Activated CD4-positive, alpha-beta T cell treated with anti-CD3 and anti-CD28 coated beads for 4 hours (primary cell): ENCODE data around the gene FBXO42.
"Not testable (repeated sequence)": the region's sequence is repeated elsewhere in the genome, so short reads cannot be mapped to it uniquely, and the experiment has no call there.

Source experiments
- DNase-seq, 2 donors: peaks; one replicate each; pipeline ENCODE4 v3.0.0-alpha.2; 2020

Gene FBXO42

DNA sequence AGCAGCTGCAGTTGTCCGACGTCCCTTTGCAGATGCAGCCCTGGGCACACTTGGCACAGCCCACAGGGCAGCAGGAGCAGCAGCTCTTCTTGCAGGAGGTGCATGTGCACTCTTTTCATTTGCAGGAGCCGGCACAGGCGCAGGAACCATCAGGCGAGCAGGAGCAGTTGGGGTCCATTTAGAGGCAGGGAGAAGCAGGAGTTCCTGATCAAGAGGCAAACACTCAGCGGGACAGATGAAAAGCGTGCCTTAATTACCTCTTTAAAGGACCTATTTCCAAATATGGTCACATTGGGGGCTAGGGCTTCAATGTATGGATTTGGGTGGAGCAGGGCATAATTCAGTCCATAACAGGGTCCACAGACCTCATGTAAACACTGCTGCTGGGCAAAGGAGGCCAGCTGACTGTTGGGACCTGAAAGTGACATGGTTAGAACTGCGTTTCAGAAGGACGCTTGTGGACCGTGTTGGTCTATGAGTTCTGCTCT lies 111.0 kb downstream of the FBXO42 start:
- no peak for DNase-seq

DNA sequence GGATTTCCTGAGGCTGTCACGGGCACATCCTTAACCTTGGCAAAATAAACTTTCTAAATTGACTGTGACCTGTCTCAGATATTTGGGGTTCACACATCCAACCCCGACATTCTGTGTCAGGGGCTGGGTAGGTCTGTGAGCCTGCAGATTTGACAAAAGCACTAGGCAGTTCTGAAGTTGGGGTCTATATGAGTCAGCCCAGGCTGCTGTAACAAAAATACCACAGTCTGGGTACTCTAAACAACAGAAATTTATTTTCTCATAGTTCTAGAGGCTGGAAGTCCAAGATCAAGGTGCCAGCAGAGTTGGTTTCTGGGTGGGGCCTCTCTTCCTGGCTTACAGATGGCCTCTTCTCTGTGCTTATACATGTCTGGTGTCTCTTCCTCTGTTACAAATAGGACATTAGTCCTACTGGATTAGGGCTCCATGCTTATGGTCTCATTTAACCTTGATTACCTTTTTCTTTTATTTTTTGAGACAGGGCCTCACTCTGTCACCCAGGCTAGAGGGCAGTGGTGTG lies 112.2 kb downstream of the FBXO42 start:
- no peak for DNase-seq

DNA sequence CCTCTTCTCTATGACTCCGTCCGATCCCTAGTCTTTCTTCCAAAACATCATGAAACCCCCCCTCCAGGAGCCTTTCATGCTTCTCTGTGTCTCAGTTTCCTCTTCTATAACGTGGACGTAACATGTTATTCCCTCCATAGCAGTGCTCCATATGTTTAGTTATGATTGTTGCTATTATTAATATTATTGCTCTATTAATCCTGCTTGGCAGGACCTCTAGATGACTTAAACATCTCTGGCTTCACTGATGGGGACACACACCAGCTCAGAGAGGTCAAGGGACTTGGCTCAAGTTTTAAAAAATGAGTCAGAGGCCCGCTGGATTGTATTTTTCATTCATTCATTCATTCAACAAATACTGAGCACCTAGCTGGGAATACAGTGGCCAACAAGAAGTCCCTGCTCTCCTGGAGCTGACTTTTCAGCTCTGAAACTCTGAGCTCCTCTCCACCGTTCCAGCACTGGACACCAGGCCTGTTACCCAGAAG lies 114.9 kb downstream of the FBXO42 start:
- DNase-seq = no peak

DNA sequence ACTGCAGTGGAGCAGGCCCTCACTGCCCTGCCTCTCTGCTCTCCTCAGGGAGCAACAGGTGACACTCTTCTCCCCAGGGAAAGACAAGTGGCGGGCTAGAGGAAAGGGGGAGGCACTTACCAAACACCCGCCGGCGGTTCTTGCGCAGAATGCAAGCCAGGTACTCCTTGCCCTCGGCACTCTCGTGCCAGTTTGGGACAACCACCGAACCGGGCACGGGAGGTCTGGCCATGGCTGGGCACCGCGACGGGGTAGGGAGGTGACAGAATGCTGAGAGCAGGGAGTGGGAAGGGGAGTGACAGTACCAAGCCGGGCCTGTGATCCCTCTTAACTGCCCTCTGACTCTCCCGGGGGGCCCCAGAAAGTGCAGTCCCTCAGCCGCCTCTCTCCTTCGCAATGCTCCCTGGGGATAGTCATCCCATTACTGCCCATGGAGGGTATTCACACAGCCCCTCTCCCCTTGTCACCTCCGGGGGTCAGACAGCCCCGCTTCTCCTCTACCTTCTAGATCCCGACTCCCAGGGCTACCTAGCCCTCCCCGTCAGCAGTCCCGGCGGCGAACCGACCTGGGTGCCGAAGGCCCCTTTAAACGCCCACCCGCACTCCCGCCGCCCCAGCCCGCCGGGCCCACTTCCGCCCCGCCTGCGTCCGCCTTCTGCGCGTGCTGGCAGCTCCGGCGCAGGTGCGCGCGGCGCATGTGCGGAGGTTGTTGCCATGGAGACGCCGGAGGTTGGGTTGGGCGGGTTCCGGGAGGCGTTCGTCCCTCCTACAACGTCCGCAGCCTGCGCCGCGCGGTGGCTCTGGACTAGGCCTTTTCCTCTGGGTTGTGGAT lies 115.6 kb downstream of the FBXO42 start, which contains the start of gene CPLANE2:
CPLANE2 (minus strand) TSS at position 673 of the 832 bp plus-strand sequence; CDS start at position 232, 441 bp downstream.
- peak; percentile 94 to 95 for DNase-seq

DNA sequence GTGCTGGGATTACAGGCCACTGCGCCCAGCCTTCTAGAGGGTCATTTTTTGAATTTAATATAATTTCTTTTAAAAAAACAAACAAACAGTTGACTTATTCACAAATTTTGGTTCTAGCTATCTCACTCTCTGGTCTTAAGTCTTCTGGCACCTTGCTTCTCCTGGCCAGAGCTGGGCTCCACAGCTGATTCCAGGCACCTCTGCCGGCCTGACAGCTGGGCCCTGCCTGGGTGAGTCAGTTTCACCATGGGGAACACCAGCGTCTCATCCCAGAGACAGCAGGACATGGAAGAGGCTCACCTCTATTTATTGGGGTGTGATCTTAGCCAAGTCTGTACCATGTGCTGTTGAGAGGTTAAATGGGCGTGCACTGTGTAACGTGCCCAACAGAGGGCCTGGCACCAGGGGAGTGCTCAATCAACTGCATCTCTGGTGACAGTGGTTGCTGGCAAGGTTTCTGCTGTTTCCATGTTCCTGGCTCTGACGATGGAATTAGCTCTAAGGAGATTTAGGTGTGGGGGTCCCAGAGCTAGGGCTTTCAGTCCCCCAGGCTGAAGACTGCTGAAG lies 116.3 kb downstream of the FBXO42 start:
- DNase-seq = peak; percentile 51 to 52

DNA sequence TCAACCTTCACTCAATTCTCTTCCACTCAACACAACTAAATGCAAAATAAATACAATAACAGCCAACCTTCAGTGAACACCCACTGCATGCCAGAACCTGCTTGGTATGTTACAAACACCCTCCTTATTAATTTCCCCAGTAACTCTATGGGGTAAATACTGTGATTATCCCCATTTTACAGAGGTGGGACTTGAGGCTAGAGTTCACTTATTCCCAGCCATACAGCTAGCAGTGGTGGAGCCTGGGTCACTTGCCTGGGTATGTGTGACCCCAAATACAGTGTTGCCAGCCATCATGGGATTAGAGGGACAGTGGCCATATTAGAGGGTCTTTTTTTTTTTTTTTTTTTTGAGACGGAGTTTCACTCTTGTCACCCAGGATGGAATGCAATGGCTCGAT lies 116.9 kb downstream of the FBXO42 start:
- DNase-seq = no peak

DNA sequence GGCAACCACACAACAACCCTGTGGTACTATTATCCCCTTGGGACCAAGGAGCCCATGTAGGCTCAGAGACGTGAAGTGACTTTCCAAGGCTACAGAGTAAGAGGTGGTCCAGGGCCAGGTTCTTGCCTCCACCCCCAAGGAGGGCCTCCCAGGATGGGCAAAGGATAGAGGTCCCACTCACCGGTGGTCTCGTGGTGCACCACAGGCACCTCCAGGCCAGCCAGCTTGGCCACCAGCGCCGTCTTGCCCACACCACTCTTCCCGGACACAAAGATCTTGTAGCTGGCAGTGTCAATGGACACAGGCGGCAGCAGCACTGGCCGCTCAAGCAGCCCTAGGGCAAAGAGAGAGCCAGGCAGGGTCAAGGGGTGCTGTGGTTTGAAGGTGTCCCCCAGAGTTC lies 118.8 kb downstream of the FBXO42 start:
- DNase-seq = no peak

DNA sequence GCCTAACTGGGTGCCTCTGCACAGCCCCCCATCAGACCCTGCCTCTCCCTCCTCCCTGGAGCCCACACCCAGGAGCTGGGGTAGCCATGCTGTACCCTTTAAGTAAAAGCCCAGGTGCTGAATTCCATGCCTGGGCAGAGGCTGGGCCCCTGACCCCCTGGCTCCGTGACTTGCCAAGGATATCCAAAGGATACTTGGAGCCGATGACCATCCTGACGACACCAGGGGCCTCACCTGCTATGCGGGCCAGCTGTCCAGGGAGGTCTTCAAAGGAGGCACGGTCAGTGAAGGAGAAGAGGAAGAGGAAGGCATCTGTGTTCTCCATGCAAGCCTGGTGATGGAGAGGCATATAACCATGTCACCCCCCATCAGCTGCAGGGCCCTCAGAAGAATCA lies 120.0 kb downstream of the FBXO42 start:
- no peak for DNase-seq

DNA sequence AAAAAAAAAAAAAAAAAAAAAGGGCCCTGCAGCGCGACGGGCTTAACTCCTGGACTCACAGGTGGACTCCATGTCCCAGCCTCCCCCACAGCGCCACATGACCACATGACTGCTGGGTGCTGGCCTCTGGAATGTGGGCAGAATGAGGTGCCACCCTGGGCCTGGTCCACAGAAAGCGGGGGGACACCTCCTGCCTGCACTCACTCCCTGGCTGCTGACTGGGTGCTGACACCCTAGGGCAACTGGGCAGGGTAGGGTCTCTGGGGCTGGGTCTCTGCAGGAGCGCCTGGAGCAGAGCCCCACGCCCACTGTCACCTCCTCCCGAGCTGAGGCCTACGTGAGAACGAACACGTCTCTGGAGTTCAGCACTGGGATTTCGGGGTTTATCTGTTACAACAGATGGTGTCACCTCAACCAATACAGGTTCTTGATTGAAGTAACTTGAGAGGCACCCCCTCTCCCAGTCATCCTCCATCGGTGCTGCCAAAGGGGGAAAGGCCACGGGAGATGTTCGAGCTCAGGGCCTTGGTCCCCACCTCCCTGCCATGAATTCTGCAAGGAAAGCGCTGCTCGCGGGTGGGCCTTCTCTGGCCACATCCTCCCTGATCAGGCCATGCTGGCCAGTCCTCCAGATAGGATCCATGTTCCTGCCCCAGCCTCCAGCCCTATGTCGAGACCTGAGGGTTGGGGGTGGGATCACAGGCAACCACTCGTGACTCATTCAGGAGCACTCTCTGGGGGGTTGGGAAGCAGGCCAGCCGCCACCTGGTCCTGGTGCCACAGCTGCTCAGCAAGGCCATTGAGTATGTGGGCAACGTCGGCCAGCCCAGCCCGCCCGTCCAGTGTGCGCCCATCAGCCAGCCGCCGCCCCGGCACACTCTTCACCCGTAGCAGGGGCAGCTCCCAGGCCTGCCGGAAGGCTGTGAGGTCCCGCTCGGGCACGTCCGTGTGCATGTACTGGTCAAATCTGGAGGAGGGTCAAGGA lies 120.7 kb downstream of the FBXO42 start:
- no peak for DNase-seq

DNA sequence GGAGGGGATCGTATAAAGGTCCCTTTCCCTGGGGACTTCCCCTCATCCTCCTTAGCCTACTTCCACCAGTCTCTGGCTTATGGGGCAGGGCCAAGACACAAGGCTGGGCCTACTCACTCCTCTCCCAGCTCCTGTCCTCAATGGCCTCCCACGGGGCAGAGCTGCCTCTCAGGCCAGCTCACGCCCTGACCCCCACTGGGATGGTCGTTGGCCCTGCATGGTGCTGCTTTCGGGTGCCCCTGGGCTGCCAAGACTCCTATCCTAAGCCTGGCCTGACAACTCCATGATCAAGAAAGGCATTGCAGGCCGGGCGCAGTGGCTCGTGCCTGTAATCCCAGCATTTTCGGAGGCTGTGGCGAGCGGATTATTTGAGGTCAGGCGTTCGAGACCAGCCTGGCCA lies 121.5 kb downstream of the FBXO42 start:
- no peak for DNase-seq

DNA sequence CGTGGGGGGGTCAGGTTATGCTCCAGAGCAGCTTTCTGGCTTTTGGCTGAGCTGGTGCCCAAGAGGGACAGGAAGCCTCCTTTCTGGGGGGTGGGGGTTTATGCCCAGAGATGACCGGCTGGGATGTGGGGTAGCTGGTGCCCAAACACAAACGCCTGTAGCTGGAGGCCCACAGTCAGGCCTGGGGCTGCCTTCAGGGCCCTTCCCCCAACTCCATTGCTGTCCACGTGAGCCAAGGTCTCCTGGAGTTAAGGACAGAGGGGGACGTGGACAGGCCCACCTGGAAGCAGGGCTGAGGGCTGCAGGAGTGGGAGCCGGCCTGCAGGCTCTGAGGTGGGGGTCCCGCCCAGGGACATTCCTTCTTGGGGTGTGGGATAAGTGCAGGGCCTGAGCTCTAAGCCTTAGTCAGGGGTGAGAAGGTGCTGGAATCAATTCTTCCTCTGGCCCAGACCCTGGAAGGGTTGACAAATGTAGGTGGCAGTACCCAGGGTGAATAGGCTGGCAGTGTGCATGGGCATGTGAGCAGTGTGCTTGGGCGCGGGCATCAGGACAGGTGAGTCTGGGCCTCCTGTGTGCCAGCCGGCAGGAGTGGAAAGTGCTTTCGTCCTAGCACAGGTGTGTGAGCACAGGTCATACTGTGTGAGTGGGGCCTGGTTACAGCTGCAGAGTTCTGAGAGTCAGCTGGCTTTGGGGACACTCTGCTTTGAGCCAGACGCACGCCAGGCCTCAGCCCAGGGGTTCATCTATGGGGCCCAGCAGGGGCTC lies 122.1 kb downstream of the FBXO42 start:
- DNase-seq = no peak

DNA sequence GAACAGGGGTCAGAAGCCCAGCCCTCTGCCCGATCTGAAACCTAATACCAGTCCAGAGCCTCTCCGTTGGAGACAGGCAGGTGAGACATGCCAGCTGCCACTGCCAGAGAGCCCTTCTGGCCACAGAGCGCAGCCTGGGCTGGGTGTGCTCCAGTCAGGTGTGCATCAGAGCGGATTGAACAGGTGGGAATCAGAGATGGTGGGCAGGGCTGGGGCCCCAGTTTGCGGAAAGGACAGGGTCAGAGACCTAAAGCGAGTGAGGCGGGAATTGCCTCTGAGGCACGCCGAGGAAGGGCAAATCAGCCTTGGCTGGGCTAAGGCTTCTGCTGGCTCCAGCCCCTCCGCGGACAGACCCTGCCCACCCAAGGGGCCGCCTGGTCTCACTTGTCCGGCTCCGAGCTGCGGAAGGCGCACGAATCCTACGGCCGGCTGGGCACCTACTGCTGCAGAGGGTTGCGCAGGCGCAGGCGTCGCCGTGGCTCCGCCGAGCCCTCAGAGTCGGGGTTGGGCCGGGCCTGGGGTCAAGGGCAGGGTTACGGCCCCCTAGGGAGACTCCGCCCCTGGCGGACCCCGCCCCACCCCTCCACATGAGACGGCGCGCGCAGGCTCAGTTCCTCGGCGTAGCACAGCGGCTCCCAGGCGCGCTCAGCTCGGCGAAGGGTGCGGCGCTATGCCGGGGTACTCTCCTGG lies 125.6 kb downstream of the FBXO42 start:
- DNase-seq = no peak

DNA sequence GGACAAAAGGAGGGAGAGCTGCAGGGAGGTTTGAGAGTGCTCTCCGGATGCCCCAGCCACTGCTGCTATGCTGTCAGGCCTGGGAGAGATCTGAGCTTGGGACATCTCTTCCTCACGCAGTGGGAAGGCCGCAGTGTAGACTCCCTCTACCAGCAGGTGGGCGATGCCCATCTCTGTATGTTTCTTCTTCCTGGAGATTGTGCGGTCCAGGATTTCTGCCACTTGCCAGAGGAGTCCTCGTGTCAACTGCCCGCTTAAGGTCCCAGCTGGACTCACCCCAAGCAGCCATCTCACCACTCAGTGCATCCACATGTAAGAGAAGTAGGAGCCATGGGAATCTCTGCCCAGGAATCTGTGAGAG lies 126.2 kb downstream of the FBXO42 start:
- DNase-seq = no peak

DNA sequence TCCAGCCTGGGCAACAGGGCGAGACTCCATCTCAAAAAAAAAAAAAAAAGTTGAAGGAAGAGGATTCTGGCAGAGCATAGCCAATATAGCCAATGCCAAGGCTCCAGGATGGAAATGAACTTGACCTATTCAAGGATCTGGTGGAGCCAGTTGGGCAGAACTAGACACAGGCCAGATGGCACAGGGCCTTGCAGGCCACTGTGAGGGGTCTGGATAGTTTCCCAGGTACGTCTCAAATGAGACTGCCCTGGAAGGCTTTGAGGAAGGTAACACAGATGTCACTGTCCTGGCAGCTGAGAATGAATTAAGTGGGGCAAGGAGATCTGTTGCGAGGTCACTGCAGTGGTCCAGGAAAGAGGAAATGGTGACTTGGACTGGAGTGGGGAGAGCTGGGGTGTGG lies 127.8 kb downstream of the FBXO42 start:
- DNase-seq = no peak

DNA sequence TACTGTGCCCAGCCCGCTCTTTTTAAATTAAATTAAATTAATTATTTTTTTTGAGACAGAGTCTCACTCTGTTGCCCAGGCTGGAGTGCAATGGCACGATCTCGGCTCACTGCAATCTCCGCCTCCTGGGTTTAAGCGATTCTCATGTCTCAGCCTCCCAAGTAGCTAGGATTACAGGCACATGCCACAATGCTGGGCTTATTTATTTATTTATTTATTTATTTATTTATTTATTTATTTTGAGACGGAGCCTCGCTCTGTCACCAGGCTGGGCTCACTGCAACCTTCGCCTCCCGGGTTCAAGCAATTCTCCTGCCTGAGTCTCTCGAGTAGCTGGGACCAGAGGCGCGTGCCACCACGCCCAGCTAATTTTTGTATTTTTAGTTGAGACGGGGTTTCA lies 129.6 kb downstream of the FBXO42 start:
- not testable (repeated sequence) for DNase-seq

DNA sequence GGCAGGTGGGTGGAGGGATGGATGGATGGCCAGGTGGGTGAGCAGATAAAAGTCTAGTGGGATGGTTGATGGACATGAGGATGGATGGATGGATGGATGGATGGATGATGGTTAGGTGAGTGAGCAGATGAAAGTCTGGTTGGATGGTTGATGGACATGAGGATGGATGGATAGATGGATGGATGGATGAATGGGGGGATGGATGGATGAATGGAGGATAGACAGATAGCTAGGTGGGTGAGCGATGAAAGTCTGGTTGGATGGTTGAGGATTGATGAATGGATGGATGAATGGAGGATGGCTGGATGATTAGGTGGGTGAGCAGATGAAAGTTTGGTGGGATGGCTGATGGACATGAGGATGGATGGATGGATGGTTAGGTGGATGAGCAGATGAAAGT lies 130.8 kb downstream of the FBXO42 start:
- no peak for DNase-seq

DNA sequence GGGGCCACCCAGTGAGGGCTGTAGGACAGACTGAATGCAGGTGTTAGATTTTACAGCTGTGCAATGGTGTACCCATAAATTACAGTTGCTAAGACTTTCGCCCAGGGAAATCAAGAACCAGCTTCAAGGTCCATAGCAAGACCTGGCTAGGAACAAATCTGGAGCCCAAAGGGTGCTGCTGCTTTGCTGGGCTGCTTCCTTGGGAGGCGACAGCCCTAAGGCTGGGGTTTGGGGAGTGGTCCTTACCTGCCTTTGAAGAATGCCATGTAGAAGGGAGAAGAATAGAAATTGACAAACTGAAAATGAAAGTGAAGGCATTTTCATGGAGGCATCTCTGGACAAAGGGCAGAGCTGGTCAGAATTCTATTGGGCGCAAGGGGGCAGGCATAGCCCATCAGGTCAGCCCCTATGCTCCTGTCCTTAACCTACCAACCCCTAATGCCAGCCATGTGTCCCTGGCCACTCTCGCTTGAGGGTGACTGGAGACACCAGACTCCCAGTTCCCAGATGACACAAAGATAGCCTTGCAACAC lies 132.2 kb downstream of the FBXO42 start:
- no peak for DNase-seq

DNA sequence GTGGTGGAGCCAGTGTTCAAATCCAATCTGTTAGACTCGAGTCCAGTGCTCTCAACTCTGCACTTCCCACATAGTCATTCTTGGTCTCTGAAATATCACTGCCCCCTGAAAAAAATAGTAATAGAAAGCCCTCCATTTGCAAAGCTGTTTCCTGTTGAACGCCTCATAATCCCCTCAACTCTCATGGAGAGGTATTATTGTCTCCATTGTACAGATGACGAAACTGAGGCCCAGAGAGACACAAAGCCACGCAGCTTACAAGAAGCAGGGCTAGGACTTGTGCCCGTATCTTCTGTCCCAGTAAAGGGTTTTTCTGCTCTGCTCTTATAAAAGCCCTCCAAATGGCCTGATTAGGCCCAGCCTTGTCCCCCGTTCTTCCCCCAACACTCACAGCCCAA lies 133.6 kb downstream of the FBXO42 start:
- DNase-seq = no peak

DNA sequence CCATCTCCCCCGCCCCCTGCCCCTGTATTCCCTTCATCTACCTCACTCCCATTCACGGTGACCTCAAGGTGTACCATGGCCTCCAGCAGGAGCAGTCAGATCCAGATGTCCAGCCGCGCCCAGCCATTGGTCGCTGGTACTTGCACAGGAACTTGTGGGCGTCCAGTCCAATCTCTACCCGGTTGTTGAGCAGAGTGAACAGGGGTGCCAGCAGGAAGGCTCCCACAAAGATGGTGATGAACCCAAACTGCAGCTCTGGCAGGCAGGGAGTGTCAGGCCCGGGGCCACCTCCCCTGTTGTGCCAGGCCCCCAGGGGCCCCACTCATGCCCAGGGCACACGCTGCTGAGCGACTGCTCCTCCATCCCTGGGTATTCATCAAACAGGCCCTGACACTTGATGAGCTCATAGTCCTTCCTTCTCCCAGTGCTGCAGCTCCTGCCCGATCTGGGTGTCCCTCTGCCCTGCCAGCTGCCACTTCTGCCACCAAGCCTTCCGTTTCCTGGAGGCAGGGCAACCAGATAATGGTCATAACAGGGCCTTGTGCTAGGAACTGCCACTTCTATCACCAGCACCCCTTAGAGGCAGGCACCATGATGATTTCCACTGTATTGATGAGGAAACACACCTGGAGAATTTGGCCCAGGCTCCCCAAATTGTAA lies 134.1 kb downstream of the FBXO42 start:
- DNase-seq = no peak

DNA sequence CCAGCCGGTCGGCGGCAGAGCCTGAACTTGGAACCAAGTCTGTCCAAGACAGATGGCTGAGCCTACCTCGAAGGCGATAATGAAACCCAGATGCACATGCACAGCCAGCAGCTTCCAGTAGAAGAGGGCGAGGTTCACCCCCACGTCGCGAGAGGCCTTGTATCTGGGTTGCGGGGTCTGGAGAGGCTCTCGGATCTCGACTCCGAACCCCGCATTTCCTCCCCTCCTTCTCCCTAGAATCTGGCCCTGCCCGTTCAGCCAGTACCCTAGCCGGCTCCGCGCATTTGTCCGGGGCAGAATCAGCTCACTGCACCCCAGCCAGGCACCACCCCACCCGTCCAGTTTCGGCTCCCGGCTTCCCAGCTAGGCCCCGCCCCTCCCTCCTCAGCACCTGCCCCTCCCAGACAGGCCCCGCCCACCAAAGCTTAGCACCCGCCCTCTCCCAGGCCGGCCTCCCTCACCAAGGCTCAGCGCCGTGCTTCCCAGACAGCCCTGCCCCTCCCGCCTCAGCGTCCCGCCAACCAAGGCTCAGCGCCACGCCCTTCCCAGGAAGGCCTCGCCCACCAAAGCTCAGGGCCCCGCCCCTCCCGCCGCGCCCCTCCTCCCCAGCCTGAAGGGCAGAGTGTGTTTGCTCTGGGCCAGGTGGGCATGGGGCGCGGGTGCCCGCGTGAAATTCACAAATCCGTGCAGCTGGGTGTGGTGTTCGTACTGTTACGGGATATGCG lies 135.1 kb downstream of the FBXO42 start:
- DNase-seq = peak; percentile 94 to 96
